SH-SY5Y (cell line): ENCODE measurements around the gene SPRED2.

Source experiments
- GATA2 ChIP-seq: IDR thresholded peaks from 2 replicates; pipeline ENCODE4 v1.6.1; 2011; ENCODE audit warnings: mild to moderate bottlenecking, low read depth, low read length
- GATA3 ChIP-seq: IDR thresholded peaks from 2 replicates; pipeline ENCODE4 v1.6.1; 2011; ENCODE audit warnings: low read depth, mild to moderate bottlenecking, low read length, moderate library complexity

SPRED2 gene

GRCh38 chr2:65413610-65414009 lies 18.8 kb downstream of the SPRED2 start:
- TF ChIP-seq GATA2 (0 out of 2 replicates have a peak, but pooled peaks have one; percentile 25), GATA3 (no peak)

- TF ChIP-seq GATA3 (no peak), GATA2 (no peak)
These were observed 19.3 kb downstream of the SPRED2 start for GRCh38 chr2:65413106-65413505.

GRCh38 chr2:65411056-65411795 lies 21.2 kb downstream of the SPRED2 start:
- no peak for TF ChIP-seq GATA3
- TF ChIP-seq GATA2 = no peak

GRCh38 chr2:65409045-65409444 lies 23.4 kb downstream of the SPRED2 start:
- TF ChIP-seq GATA3 (no peak), GATA2 (no peak)

- TF ChIP-seq GATA2 (no peak), GATA3 (no peak)
These were observed 25.2 kb downstream of the SPRED2 start for GRCh38 chr2:65407240-65407639.

GRCh38 chr2:65404988-65405697 lies 27.3 kb downstream of the SPRED2 start:
- TF ChIP-seq GATA2 = no peak
- no peak for TF ChIP-seq GATA3

- TF ChIP-seq GATA3 (no peak), GATA2 (no peak)
These were observed 28.9 kb downstream of the SPRED2 start for GRCh38 chr2:65403529-65403915.

- TF ChIP-seq GATA3 = no peak
These were observed 29.4 kb downstream of the SPRED2 start for GRCh38 chr2:65402780-65403528.

- TF ChIP-seq GATA3 (no peak), GATA2 (no peak)
These were observed 30.1 kb downstream of the SPRED2 start for GRCh38 chr2:65402323-65402722.

GRCh38 chr2:65397122-65397521 lies 35.3 kb downstream of the SPRED2 start:
- TF ChIP-seq GATA2 (no peak), GATA3 (no peak)

GRCh38 chr2:65396348-65397026 lies 35.9 kb downstream of the SPRED2 start:
- TF ChIP-seq GATA2 (no peak), GATA3 (no peak)

GRCh38 chr2:65395621-65396347 lies 36.6 kb downstream of the SPRED2 start:
- TF ChIP-seq GATA3 (no peak), GATA2 (no peak)

- no peak for TF ChIP-seq GATA2
- TF ChIP-seq GATA3 = no peak
These were observed 38.5 kb downstream of the SPRED2 start for GRCh38 chr2:65393743-65394422.

- TF ChIP-seq GATA3 (no peak), GATA2 (no peak)
These were observed 39.4 kb downstream of the SPRED2 start for GRCh38 chr2:65393046-65393445.

GRCh38 chr2:65392609-65393008 lies 39.8 kb downstream of the SPRED2 start:
- TF ChIP-seq GATA2 = no peak
- TF ChIP-seq GATA3 = no peak
